T-cell (primary cell): ENCODE data around the gene SESN1. TPM values are rescaled to one million over a fixed set of nuclear protein-coding genes. Genes with fewer than 3 reads are reported as not detected.
"Not testable (repeated sequence)": the region's sequence is repeated elsewhere in the genome, so short reads cannot be mapped to it uniquely, and the experiment has no call there.

Experiments used
- ATAC-seq, 4 experiments: fragments of 200-7000 bp in 3 of 4; fragments of 150-1000 bp in 1 of 4; cut with Tn5 transposase; replicated peaks in 1 of 4; 1 replicate in 3 of 4; 2 replicates in 1 of 4; pipeline ENCODE4 v1.10.0; 2021; ENCODE audit warnings: moderate library complexity in 3 of 4, mild to moderate bottlenecking in 2 of 4, moderate number of reproducible peaks in 1 of 4
- CTCF ChIA-PET, 2 donors: fragments of 300-600 bp; sonication (Branson Sonifier 250); formaldehyde crosslinking; loops; one replicate each; lab custom pipeline; 2022; ENCODE audit warnings: antibody characterized with exemption in 2 of 2; lab: Charles Lee
- POLR2A ChIA-PET, 2 donors: fragments of 300-600 bp; sonication (Branson Sonifier 250); formaldehyde crosslinking; loops; one replicate each; lab custom pipeline; 2022; ENCODE audit warnings: antibody characterized with exemption in 2 of 2; lab: Charles Lee
- DNase-seq, 35 experiments: peaks; one replicate each; pipeline versions ENCODE4 v3.0.0 to v3.0.0-alpha.2; 2013 to 2023
- H3K27ac ChIP-seq: one replicate; pipeline ENCODE4 v1.5.1; 2013; ENCODE audit warnings: low read length
- H3K27me3 ChIP-seq, 2 experiments: replicated peaks in 1 of 2; 1 replicate in 1 of 2; 2 replicates in 1 of 2; pipeline versions ENCODE4 v1.6.1 to v1.7.0; 2013; ENCODE audit warnings: low read length in 1 of 2, mixed read lengths in 1 of 2; ENCODE audit not compliant: control insufficient read depth in 2 of 2, insufficient read depth in 2 of 2; ENCODE audit errors: extremely low read depth in 1 of 2
- H3K36me3 ChIP-seq, 2 donors: 1 replicate in 1 of 2; 2 replicates in 1 of 2; pipeline versions ENCODE4 v1.6.1 to v1.7.0; 2013; ENCODE audit warnings: low read length in 1 of 2; ENCODE audit not compliant: control insufficient read depth in 2 of 2, insufficient read depth in 1 of 2; ENCODE audit errors: extremely low read depth in 1 of 2
- H3K4me1 ChIP-seq, 2 experiments: 1 replicate in 1 of 2; 2 replicates in 1 of 2; pipeline versions ENCODE4 v1.6.1 to v1.7.0; 2013; ENCODE audit warnings: low read length in 2 of 2, mixed read lengths in 1 of 2; ENCODE audit not compliant: insufficient read depth in 2 of 2, control insufficient read depth in 1 of 2; ENCODE audit errors: extremely low read depth in 1 of 2
- H3K4me3 ChIP-seq, 2 donors: 1 replicate in 1 of 2; 2 replicates in 1 of 2; pipeline versions ENCODE4 v1.5.1 to v1.7.0; 2013; ENCODE audit warnings: mild to moderate bottlenecking in 2 of 2, low read length in 1 of 2, moderate library complexity in 1 of 2; ENCODE audit not compliant: control insufficient read depth in 1 of 2; ENCODE audit errors: extremely low read depth in 1 of 2
- H3K9me3 ChIP-seq: 2 replicates; pipeline ENCODE4 v1.7.0; 2013
- H3K27ac Mint-ChIP-seq, 2 donors: one replicate each; pipeline ENCODE4 v1.8.0; 2020 to 2021; ENCODE audit warnings: mild to moderate bottlenecking in 2 of 2, mixed read lengths in 2 of 2
- H3K27me3 Mint-ChIP-seq, 2 donors: one replicate each; pipeline ENCODE4 v1.8.0; 2021 to 2022; ENCODE audit warnings: mixed read lengths in 2 of 2
- H3K36me3 Mint-ChIP-seq: one replicate; pipeline ENCODE4 v1.8.0; 2021; ENCODE audit warnings: mixed read lengths
- H3K4me1 Mint-ChIP-seq, 3 donors: one replicate each; pipeline ENCODE4 v1.8.0; 2020 to 2022; ENCODE audit warnings: mixed read lengths in 3 of 3, mild to moderate bottlenecking in 1 of 3
- H3K4me3 Mint-ChIP-seq, 3 donors: one replicate each; pipeline ENCODE4 v1.8.0; 2020 to 2022; ENCODE audit warnings: mild to moderate bottlenecking in 3 of 3, mixed read lengths in 3 of 3, moderate library complexity in 3 of 3
- H3K9me3 Mint-ChIP-seq, 3 donors: one replicate each; pipeline ENCODE4 v1.8.0; 2020 to 2022; ENCODE audit warnings: mixed read lengths in 3 of 3
- WGBS: methylation state at CpG from one replicate; pipeline ENCODE4 v1.1.5; 2013; ENCODE audit warnings: missing lambda C conversion rate; ENCODE audit not compliant: insufficient coverage; 5-methylcytosine and 5-hydroxymethylcytosine counted together
- total RNA-seq, 35 experiments: library from RNA in 6 of 35; stranded (reverse) in 6 of 35; fragments of 120-200 nt in 1 of 35; gene quantifications; one replicate each; pipeline versions ENCODE4 v1.2.1 to v1.2.4 and lab custom pipeline; 2013 to 2026

The SESN1 gene
- total RNA-seq, 5 donors from 2014 or later (not counting 1 experiment from before 2014, with no cell fraction given) = 24.2 to 75.5 (median 33.1) TPM

DNA sequence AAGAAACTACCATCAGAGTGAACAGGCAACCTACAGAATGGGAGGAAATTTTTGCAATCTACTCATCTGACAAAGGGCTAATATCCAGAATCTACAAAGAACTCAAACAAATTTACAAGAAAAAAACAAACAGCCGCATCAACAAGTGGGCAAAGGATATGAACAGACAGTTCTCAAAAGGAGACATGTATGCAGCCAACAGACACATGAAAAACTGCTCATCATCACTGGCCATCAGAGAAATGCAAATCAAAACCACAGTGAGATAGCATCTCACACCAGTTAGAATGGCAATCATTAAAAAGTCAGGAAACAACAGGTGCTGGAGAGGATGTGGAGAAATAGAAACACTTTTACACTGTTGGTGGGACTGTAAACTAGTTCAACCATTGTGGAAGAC lies 41.0 kb upstream of the SESN1 start:
- H3K27me3 ChIP-seq, H3K27me3 Mint-ChIP-seq, H3K4me1 Mint-ChIP-seq, POLR2A ChIA-PET, DNase-seq, CTCF ChIA-PET, H3K4me3 Mint-ChIP-seq, H3K36me3 ChIP-seq, ATAC-seq, H3K9me3 ChIP-seq, H3K9me3 Mint-ChIP-seq, H3K27ac ChIP-seq, H3K4me1 ChIP-seq, H3K27ac Mint-ChIP-seq, H3K4me3 ChIP-seq: not testable (repeated sequence)
- peaks cover 16% of the 10 kb centered on the region for H3K36me3 Mint-ChIP-seq
- 100% methylated on average over 1 of the region's 1 CpG for WGBS

DNA sequence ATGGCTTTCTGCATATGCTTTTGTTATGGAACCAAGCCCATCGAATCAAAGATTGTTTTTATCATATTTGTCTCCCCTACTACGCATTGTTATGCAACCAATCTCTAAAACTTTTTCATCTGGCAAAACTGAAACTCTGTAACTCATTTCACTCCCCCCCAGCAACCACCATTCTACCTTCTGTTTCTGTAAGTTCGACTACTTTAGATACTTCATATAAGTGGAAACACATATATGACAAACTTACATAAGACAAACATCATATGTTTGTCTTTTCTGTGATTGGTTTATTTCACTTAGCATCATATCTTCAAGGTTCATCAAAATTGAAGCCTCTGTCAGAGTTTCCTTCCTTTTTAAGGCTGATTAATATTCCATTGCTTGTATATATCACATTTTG lies 35.4 kb upstream of the SESN1 start:
- ChIA-PET POLR2A (no interaction called here), CTCF (no interaction called here)
- ATAC-seq (no peak), DNase-seq (no peak)
- Histone ChIP-seq H3K4me1 (no peaks in the 10 kb centered on the region), H3K4me3 (no peak overlapping the region), H3K27me3 (no peaks in the 10 kb centered on the region), H3K36me3 (no peaks in the 10 kb centered on the region), H3K27ac (no peak overlapping the region), H3K9me3 (no peaks in the 10 kb centered on the region)
- Mint-ChIP-seq H3K27me3 (no peaks in the 10 kb centered on the region), H3K4me3 (no peak overlapping the region), H3K4me1 (no peaks in the 10 kb centered on the region), H3K27ac (no peak overlapping the region), H3K36me3 (peaks cover 29% of the 10 kb centered on the region), H3K9me3 (no peaks in the 10 kb centered on the region)
- WGBS = 100% methylated on average over 2 of the region's 3 CpGs

DNA sequence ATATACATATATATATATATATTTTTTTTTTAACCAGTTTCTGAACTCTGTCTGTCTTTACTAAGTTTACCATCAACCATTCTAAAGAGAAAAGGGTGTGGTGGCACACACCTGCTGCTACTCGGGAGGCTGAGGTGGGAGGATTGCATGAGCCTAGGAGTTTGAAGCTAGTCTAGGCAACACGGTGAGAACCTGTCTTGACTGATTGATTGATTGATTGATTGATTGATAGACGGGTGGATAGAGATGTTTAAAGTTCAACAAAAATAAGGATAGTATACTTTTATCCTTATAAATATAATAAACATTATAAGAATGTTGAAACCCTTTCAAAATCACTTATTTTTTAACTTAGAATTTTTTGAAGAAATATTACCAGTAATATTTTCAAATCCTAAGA lies 30.9 kb upstream of the SESN1 start:
- ChIA-PET CTCF (no interaction called here), POLR2A (no interaction called here)
- no CpG with 5 or more reads among the region's 3 CpGs for WGBS
- no peaks in the 10 kb centered on the region for H3K9me3 Mint-ChIP-seq
- no peak for DNase-seq
- Histone ChIP-seq H3K4me3 (no peak overlapping the region), H3K27me3 (no peaks in the 10 kb centered on the region), H3K27ac (no peak overlapping the region), H3K36me3 (no peaks in the 10 kb centered on the region), H3K9me3 (no peaks in the 10 kb centered on the region), H3K4me1 (no peaks in the 10 kb centered on the region)
- H3K27me3 Mint-ChIP-seq = no peaks in the 10 kb centered on the region
- H3K27ac Mint-ChIP-seq = no peak overlapping the region
- peaks cover 20% of the 10 kb centered on the region for H3K36me3 Mint-ChIP-seq
- peaks cover 0 to 8% (median 8%) of the 10 kb centered on the region in 3 donors for H3K4me1 Mint-ChIP-seq
- no peak for ATAC-seq
- H3K4me3 Mint-ChIP-seq = no peak overlapping the region

DNA sequence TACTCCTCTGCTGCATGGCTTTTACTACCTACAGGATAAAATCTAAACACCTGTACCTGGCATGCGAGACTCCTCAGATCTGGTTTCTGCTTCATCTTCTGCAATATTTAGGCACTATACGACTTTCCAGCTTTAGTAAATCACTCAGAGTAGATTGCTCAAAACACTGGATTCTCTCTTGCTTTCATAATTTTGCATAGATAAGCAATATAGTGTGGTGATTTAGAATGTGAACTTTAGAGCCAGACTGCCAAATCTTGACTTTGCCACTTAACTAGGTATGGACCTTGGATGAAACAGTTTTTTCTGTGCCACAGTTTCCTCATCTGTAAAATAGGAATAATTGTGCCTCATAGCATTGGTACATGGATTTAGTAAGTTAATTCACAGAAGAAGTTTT lies 29.6 kb upstream of the SESN1 start:
- no peak overlapping the region for H3K27ac ChIP-seq
- WGBS = no CpG with 5 or more reads among the region's 2 CpGs
- CTCF ChIA-PET = interaction anchor here in 1 of 2 donors (0.6 kb wide), 1 partner anchor 465 kb away, joined by 7 read pairs; no protein-coding TSS in a partner anchor
- DNase-seq (no peak), ATAC-seq (no peak)
- H3K36me3 ChIP-seq = no peaks in the 10 kb centered on the region
- H3K9me3 Mint-ChIP-seq = no peaks in the 10 kb centered on the region
- H3K4me3 ChIP-seq = no peak overlapping the region
- peaks cover 13% of the 10 kb centered on the region for H3K36me3 Mint-ChIP-seq
- no peak overlapping the region for H3K27ac Mint-ChIP-seq
- POLR2A ChIA-PET = no interaction called here
- H3K4me3 Mint-ChIP-seq = no peak overlapping the region
- no peaks in the 10 kb centered on the region for H3K4me1 ChIP-seq
- no peaks in the 10 kb centered on the region for H3K27me3 ChIP-seq
- H3K27me3 Mint-ChIP-seq = no peaks in the 10 kb centered on the region
- peaks cover 13 to 18% (median 17%) of the 10 kb centered on the region in 3 donors for H3K4me1 Mint-ChIP-seq
- H3K9me3 ChIP-seq = no peaks in the 10 kb centered on the region

DNA sequence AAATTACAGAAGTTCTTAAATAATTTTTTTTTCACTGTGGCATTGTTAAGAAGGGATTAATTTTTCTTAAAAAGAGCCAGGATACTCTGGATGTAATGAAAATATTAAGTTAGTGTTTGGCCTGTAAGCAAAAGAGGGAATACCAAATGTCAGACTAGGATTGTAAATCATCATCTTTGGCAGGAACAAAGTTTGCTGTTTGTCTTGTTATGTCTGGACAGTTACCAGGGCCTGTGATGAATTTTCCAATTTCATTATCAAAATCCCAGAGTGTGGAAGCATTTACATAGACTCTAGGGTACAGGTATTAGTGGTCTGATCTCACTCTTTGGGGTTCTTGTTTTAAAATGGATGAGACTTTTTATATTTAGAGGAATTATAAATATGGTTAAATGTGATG lies 26.8 kb upstream of the SESN1 start:
- H3K36me3 ChIP-seq = no peaks in the 10 kb centered on the region
- H3K36me3 Mint-ChIP-seq = peaks cover 4% of the 10 kb centered on the region
- peaks cover 13 to 26% (median 17%) of the 10 kb centered on the region in 3 donors for H3K4me1 Mint-ChIP-seq
- ChIA-PET POLR2A (no interaction called here), CTCF (no interaction called here)
- no peak overlapping the region for H3K4me3 Mint-ChIP-seq
- no peak overlapping the region for H3K4me3 ChIP-seq
- no peaks in the 10 kb centered on the region for H3K4me1 ChIP-seq
- H3K27ac ChIP-seq = no peak overlapping the region
- H3K27me3 ChIP-seq = no peaks in the 10 kb centered on the region
- ATAC-seq (no peak), DNase-seq (no peak)
- H3K9me3 Mint-ChIP-seq = no peaks in the 10 kb centered on the region
- no peaks in the 10 kb centered on the region for H3K9me3 ChIP-seq
- no peak overlapping the region for H3K27ac Mint-ChIP-seq
- H3K27me3 Mint-ChIP-seq = no peaks in the 10 kb centered on the region

DNA sequence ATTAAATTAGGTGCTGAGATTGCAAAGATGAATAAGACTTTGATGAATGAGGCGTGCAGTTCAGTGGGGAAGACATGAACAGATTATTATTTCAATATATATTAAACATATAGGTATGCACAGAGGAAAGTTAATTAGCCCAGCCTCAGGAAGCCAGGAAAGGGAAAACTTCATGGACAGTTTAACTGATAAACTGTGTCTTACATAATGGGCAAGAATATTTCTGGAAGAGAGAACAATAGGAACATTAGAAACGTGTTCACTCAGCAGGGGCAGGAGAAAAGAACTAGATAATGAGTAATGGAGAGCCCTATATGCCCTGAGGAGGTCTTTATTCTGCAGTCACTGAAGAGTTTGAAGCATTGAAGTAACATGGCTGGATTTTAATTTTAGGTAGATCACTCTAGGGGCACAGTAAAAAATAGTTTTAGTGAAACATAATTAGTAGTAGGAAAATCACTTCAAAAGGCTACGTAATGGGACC lies 24.3 kb upstream of the SESN1 start:
- no peak overlapping the region for H3K27ac Mint-ChIP-seq
- no peak overlapping the region for H3K4me3 ChIP-seq
- no peak overlapping the region for H3K4me3 Mint-ChIP-seq
- H3K9me3 ChIP-seq = no peaks in the 10 kb centered on the region
- 100% methylated on average over 2 of the region's 3 CpGs for WGBS
- H3K9me3 Mint-ChIP-seq = no peaks in the 10 kb centered on the region
- H3K27me3 Mint-ChIP-seq = no peaks in the 10 kb centered on the region
- no peaks in the 10 kb centered on the region for H3K36me3 ChIP-seq
- H3K27ac ChIP-seq = no peak overlapping the region
- no peaks in the 10 kb centered on the region for H3K4me1 ChIP-seq
- ATAC-seq (no peak), DNase-seq (no peak)
- no peaks in the 10 kb centered on the region for H3K27me3 ChIP-seq
- peaks cover 13 to 26% (median 17%) of the 10 kb centered on the region in 3 donors for H3K4me1 Mint-ChIP-seq
- ChIA-PET CTCF (interaction anchor here in 1 of 2 donors (0.6 kb wide), 1 partner anchor 17 kb away, joined by 3 read pairs; no protein-coding TSS in a partner anchor), POLR2A (no interaction called here)
- H3K36me3 Mint-ChIP-seq = no peaks in the 10 kb centered on the region

DNA sequence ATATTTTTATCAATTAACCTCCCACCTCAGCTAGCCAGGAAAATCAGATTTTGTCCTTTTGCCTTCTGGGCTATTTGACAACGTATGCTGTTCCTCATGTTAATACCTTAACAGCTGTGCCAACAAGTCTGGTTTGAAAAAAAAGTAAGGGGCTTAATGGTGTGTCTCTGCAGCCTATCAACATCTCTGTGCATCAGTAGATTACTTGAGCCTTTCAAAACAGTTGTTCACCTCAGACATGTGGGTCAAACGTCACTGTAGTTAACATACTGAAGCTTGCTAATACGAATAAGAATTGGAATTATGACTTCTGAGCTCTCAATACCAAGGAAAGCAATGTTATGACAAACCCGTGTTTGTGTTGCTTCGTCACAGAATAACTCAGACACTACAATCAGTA lies 23.7 kb upstream of the SESN1 start:
- 93% methylated on average over 3 of the region's 5 CpGs for WGBS

More for the DNA sequence above, 23.7 kb upstream of the SESN1 start:
- Histone ChIP-seq H3K4me3 (no peak overlapping the region), H3K27ac (no peak overlapping the region), H3K27me3 (no peaks in the 10 kb centered on the region), H3K36me3 (no peaks in the 10 kb centered on the region), H3K9me3 (no peaks in the 10 kb centered on the region), H3K4me1 (no peaks in the 10 kb centered on the region)
- CTCF ChIA-PET = interaction anchor here in 1 of 2 donors (0.6 kb wide), 1 partner anchor 17 kb away, joined by 3 read pairs; no protein-coding TSS in a partner anchor
- Mint-ChIP-seq H3K4me1 (peaks cover 13 to 26% (median 17%) of the 10 kb centered on the region in 3 donors), H3K4me3 (no peak overlapping the region), H3K36me3 (no peaks in the 10 kb centered on the region), H3K27me3 (no peaks in the 10 kb centered on the region), H3K27ac (no peak overlapping the region), H3K9me3 (no peaks in the 10 kb centered on the region)
- ATAC-seq (no peak), DNase-seq (no peak)
- POLR2A ChIA-PET = no interaction called here
